OCI-LY1 (cell line): Measurements from ENCODE around the gene PREX1.

Source experiments
- EZH2 ChIP-seq: fragments of 200-600 bp; sonication (generic), shearing (Covaris generic); IDR thresholded peaks from 2 replicates; pipeline ENCODE4 v1.8.0; 2017; ENCODE audit warnings: borderline replicate concordance, mixed run types, mild to moderate bottlenecking, antibody characterized with exemption, low read length, moderate library complexity, mixed read lengths
- TF ChIP-seq, protein P1 (sequence below): fragments of 200-600 bp; sonication (generic), shearing (Covaris generic); IDR thresholded peaks from 2 replicates; pipeline ENCODE4 v1.5.1; 2017; ENCODE audit warnings: mild to moderate bottlenecking, antibody characterized with exemption, low read length, moderate library complexity, mixed read lengths

DNA sequence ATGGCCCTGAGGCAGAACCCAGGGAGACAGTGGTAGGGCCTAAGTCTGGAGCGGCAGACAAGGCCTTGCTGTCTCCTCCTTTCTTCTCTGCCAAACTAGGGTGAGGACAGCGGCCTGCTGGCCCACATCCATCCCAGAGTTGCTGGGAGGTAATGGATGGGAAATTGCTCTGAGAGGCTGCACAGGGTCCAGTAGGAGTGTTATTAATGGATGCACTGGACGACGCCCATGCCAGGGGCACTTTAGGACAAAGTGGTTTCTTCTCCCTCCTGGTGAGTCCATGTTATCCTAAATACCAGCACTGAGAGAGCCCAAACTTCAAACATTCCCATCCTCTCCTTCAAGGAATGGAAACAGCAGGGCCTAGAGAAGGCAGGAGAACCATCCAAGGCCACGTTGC is 28.3 kb upstream of the PREX1 start:
- TF ChIP-seq, protein P1, sequence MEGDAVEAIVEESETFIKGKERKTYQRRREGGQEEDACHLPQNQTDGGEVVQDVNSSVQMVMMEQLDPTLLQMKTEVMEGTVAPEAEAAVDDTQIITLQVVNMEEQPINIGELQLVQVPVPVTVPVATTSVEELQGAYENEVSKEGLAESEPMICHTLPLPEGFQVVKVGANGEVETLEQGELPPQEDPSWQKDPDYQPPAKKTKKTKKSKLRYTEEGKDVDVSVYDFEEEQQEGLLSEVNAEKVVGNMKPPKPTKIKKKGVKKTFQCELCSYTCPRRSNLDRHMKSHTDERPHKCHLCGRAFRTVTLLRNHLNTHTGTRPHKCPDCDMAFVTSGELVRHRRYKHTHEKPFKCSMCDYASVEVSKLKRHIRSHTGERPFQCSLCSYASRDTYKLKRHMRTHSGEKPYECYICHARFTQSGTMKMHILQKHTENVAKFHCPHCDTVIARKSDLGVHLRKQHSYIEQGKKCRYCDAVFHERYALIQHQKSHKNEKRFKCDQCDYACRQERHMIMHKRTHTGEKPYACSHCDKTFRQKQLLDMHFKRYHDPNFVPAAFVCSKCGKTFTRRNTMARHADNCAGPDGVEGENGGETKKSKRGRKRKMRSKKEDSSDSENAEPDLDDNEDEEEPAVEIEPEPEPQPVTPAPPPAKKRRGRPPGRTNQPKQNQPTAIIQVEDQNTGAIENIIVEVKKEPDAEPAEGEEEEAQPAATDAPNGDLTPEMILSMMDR = no peak
- no peak for TF ChIP-seq EZH2
